Tibial artery (tissue), 4 donors: ENCODE measurements around the gene SYTL3.
"Not testable (repeated sequence)": the region's sequence is repeated elsewhere in the genome, so short reads cannot be mapped to it uniquely, and the experiment has no call there.

Source experiments
- DNase-seq, 2 donors: peaks; one replicate each; pipeline ENCODE4 v3.0.0-alpha.2; 2019
- H3K27ac ChIP-seq, 2 donors: fragments of 200-600 bp; sonication (generic) in 1 of 2; 1 replicate in 1 of 2; 2 replicates in 1 of 2; pipeline ENCODE4 v1.5.1; 2018 to 2019; ENCODE audit warnings: mild to moderate bottlenecking in 1 of 2
- H3K27me3 ChIP-seq, 2 donors: fragments of 200-600 bp; sonication (generic) in 1 of 2; one replicate each; pipeline versions ENCODE4 v1.5.1 to v1.6.0; 2016 to 2019
- H3K36me3 ChIP-seq, 3 donors: fragments of 200-600 bp; sonication (generic) in 2 of 3; one replicate each; pipeline ENCODE4 v1.5.1; 2016 to 2019; ENCODE audit warnings: mild to moderate bottlenecking in 2 of 3
- H3K4me1 ChIP-seq, 4 donors: fragments of 200-600 bp; sonication (generic) in 2 of 4; 1 replicate in 3 of 4; 2 replicates in 1 of 4; pipeline ENCODE4 v1.5.1; 2016 to 2019
- H3K4me3 ChIP-seq, 2 donors: fragments of 200-600 bp; sonication (generic) in 1 of 2; 1 replicate in 1 of 2; 2 replicates in 1 of 2; pipeline ENCODE4 v1.5.1; 2018 to 2019; ENCODE audit warnings: mild to moderate bottlenecking in 2 of 2
- H3K9me3 ChIP-seq, 3 donors: fragments of 200-600 bp; sonication (generic) in 1 of 3; one replicate each; pipeline ENCODE4 v1.5.1; 2016 to 2019
- intact Hi-C: fragments of 100-400 bp; cut with DNase I; formaldehyde crosslinking; loops from one replicate; pipeline ENCODE4 v1.15.0; 2023; ENCODE audit warnings: low total_unique reads
- TF ChIP-seq, protein P1 (sequence below), 2 experiments: fragments of 200-600 bp in 1 of 2; fragments of 450-650 bp in 1 of 2; IDR thresholded peaks; one replicate each; pipeline ENCODE4 v1.5.1; 2017 to 2019; ENCODE audit warnings: antibody characterized with exemption in 2 of 2, mild to moderate bottlenecking in 1 of 2, moderate library complexity in 1 of 2

SYTL3 gene

DNA sequence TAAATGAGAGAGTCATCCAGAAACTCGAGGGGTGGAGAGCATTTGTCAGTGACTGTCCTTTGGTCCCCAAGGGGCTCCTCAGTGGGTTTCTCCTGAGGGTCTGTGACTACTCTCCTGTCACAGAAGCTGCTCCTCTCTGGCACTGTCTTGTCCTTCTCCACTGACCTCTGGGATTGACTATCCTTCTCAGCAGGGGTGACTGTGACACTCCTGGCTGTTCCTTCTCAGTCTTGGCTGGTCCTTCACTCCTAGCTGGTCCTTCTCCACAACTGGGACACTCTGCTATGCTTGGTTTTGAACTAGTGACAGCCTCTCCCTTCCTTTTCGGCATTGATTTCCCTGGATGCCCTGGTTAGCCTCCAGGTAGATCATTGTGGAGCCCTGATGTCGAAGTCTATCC, 38.8 kb upstream of the SYTL3 start:
- Histone ChIP-seq H3K36me3 (peaks cover 0 to 54% (median 29%) of the 10 kb centered on the region in 3 donors), H3K4me3 (peak overlapping the region; percentile 6 to 11)
- intact Hi-C loops, result no loop called here

GRCh38 chr6:158611541-158612370, 38.1 kb upstream of the SYTL3 start:
- no peaks in the 10 kb centered on the region for H3K9me3 ChIP-seq
- intact Hi-C loops, result no loop called here
- DNase-seq, result no peak
- peak overlapping the region; percentile 6 to 11 for H3K4me3 ChIP-seq
- TF ChIP-seq, protein P1, sequence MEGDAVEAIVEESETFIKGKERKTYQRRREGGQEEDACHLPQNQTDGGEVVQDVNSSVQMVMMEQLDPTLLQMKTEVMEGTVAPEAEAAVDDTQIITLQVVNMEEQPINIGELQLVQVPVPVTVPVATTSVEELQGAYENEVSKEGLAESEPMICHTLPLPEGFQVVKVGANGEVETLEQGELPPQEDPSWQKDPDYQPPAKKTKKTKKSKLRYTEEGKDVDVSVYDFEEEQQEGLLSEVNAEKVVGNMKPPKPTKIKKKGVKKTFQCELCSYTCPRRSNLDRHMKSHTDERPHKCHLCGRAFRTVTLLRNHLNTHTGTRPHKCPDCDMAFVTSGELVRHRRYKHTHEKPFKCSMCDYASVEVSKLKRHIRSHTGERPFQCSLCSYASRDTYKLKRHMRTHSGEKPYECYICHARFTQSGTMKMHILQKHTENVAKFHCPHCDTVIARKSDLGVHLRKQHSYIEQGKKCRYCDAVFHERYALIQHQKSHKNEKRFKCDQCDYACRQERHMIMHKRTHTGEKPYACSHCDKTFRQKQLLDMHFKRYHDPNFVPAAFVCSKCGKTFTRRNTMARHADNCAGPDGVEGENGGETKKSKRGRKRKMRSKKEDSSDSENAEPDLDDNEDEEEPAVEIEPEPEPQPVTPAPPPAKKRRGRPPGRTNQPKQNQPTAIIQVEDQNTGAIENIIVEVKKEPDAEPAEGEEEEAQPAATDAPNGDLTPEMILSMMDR (IDR thresholded peaks at IDR 0.05), result no peak
- peaks cover 0 to 47% (median 25%) of the 10 kb centered on the region in 3 donors for H3K36me3 ChIP-seq
- H3K4me1 ChIP-seq, result peaks cover 0 to 45% (median 13%) of the 10 kb centered on the region in 4 donors
- H3K27me3 ChIP-seq, result no peaks in the 10 kb centered on the region
- peak overlapping the region; percentile 79 to 85 for H3K27ac ChIP-seq

More for the DNA sequence above, 38.8 kb upstream of the SYTL3 start:
- Histone ChIP-seq H3K4me1 (peaks cover 0 to 45% (median 13%) of the 10 kb centered on the region in 4 donors), H3K27ac (peak overlapping the region; percentile 79 to 85), H3K27me3 (no peaks in the 10 kb centered on the region), H3K9me3 (no peaks in the 10 kb centered on the region)
- DNase-seq, result no peak
- TF ChIP-seq, protein P1 (IDR thresholded peaks at IDR 0.05), result no peak

DNA sequence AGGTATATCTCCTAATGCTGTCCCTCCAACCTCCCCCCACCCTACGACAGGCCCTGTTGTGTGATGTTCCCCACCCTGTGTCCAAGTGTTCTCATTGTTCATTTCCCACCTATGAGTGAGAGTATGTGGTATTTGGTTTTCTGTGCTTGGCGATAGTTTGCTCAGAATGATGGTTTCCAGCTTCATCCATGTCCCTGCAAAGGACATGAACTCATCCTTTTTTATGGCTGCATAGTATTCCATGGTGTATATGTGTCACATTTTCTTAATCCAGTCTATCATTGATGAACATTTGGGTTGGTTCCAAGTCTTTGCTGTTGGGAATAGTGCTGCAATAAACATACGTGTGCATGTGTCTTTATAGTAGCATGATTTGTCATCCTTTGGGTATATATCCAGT, 35.2 kb upstream of the SYTL3 start:
- H3K4me3 ChIP-seq, DNase-seq, intact Hi-C loops: not testable (repeated sequence)

DNA sequence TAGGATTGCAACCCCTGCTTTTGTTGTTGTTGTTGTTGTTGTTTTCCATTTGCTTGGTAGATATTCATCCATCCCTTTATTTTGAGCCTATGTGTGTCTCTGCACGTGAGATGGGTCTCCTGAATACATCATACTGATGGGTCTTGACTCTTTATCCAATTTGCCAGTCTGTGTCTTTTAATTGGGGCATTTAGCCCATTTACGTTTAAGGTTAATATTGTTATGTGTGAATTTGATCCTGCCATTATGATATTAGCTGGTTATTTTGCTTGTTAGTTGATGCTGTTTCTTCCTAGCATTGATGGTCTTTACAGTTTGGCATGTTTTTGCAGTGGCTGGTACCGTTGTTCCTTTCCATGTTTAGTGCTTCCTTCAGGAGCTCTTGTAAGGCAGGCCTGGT, 31.6 kb upstream of the SYTL3 start:
- H3K9me3 ChIP-seq, intact Hi-C loops, DNase-seq, H3K4me3 ChIP-seq, H3K27me3 ChIP-seq: not testable (repeated sequence)
- H3K36me3 ChIP-seq, result peaks cover 7 to 23% (median 13%) of the 10 kb centered on the region in 3 donors
- peak overlapping the region; percentile 68 to 72 for H3K27ac ChIP-seq
- peaks cover 7 to 47% (median 14%) of the 10 kb centered on the region in 4 donors for H3K4me1 ChIP-seq

More for the DNA sequence above, 35.2 kb upstream of the SYTL3 start:
- H3K9me3 ChIP-seq, H3K27ac ChIP-seq, H3K27me3 ChIP-seq: not testable (repeated sequence)
- peaks cover 0 to 43% (median 16%) of the 10 kb centered on the region in 4 donors for H3K4me1 ChIP-seq
- peaks cover 0 to 22% (median 11%) of the 10 kb centered on the region in 3 donors for H3K36me3 ChIP-seq

DNA sequence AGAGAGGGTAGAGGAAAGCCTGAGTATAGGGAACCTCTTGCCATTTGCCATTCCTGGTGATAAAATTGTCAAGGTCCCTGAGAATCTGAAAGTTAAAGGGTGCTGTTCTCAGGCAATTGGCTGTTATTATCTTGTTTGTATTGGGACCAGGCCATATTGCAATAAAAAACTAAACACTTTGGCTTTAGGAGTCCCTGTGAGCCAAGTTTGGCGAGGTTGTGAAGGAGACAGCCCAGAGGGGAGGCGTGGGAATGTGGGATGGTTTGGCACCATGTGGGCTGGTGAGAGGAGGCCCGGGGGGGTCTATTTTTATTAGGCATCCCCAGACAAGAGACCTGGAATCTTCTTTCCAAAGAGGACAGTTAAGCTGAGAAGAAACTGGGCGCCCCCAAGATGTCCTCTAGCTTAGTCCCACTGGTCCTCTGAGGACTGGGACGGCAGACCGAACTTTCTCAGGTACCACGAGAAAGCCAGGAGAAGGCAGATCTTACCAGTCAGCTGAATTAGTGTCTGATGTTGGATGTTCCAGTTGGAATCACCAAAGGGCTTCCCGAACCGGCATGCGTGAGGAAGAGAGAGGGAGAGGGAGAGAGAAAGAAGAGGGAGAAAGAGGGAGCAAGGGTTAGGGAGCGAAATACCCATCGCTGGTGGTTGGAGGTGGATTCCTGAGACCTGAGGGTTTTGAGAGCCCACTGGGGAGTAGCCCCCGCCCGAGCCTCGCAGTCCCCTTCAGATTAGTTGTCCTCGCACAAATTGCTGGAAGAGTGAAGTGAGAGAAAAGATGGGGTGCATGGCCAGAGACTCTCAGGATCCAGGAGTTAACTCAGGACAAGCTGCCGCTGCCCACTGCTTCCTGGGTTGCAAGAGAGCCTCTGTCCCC, 29.7 kb upstream of the SYTL3 start:
- H3K36me3 ChIP-seq, result peaks cover 7 to 24% (median 10%) of the 10 kb centered on the region in 3 donors
- peak overlapping the region; percentile 68 to 72 for H3K27ac ChIP-seq
- H3K27me3 ChIP-seq, result no peaks in the 10 kb centered on the region
- peaks cover 7 to 65% (median 23%) of the 10 kb centered on the region in 4 donors for H3K4me1 ChIP-seq
- TF ChIP-seq, protein P1 (IDR thresholded peaks at IDR 0.05), result no peak
- no peak overlapping the region for H3K4me3 ChIP-seq
- H3K9me3 ChIP-seq, result no peaks in the 10 kb centered on the region
- peak in 1 of 2 donors; percentile 74 for DNase-seq
- intact Hi-C loops, result no loop called here

GRCh38 chr6:158620963-158621693, 28.7 kb upstream of the SYTL3 start:
- intact Hi-C loops, result no loop called here
- DNase-seq, result peak in 1 of 2 donors; percentile 62
- H3K4me3 ChIP-seq, result no peak overlapping the region
- H3K36me3 ChIP-seq, result peaks cover 7 to 34% (median 10%) of the 10 kb centered on the region in 3 donors
- peak overlapping the region; percentile 68 to 72 for H3K27ac ChIP-seq
- no peaks in the 10 kb centered on the region for H3K27me3 ChIP-seq
- peaks cover 7 to 75% (median 27%) of the 10 kb centered on the region in 4 donors for H3K4me1 ChIP-seq
- H3K9me3 ChIP-seq, result no peaks in the 10 kb centered on the region
- TF ChIP-seq, protein P1 (IDR thresholded peaks at IDR 0.05), result no peak
